HepG2 (cell line): ENCODE measurements around the gene IFT27. TPM values are rescaled to one million over a fixed set of nuclear protein-coding genes. Genes with fewer than 3 reads are reported as not detected.

Experiments used
- ATAC-seq: fragments of 200-7000 bp; cut with Tn5 transposase; 3 replicates; pipeline ENCODE4 v1.9.1; 2020; ENCODE audit warnings: mild to moderate bottlenecking, moderate library complexity
- BruUV-seq: library from RNA; stranded (reverse); fragments of 400-500 nt; replicated peaks from 2 replicates; lab custom pipeline; 2021; lab: Mats Ljungman, UMichigan
- CTCF ChIA-PET: fragments of 300-600 bp; formaldehyde crosslinking; extraction: SDS; loops from one replicate; lab custom pipeline; 2021; ENCODE audit warnings: low total read pairs, inconsistent platforms, low intra/inter-chr PET ratio; lab: Yijun Ruan, JAX
- POLR2A ChIA-PET: fragments of 350-600 bp; sonication (Branson Sonifier 250); formaldehyde crosslinking; loops from one replicate; lab custom pipeline; 2020; ENCODE audit warnings: antibody characterized with exemption, inconsistent platforms; lab: Yijun Ruan, JAX
- DNase-seq: peaks from one replicate; pipeline ENCODE4 v3.0.0-alpha.2; 2015; ENCODE audit warnings: low spot score
- FAIRE-seq: peaks from 3 replicates; lab custom pipeline; 2011; peaks lifted over from hg19 to GRCh38; lab: Jason Lieb, UNC
- H2AFZ ChIP-seq: one replicate; pipeline ENCODE4 v1.6.1; 2011; ENCODE audit warnings: low read length, inconsistent platforms
- H3K27ac ChIP-seq: fragments of 300-600 bp; 3 replicates; pipeline ENCODE4 v1.8.0; 2011; ENCODE audit warnings: mixed run types, mild to moderate bottlenecking, mixed read lengths, low read length, inconsistent platforms; ENCODE audit not compliant: insufficient read depth; ENCODE audit errors: extremely low read length
- H3K27me3 ChIP-seq, 2 experiments: fragments of 200-600 bp in 1 of 2; 2 replicates in 1 of 2; 3 replicates in 1 of 2; pipeline versions ENCODE4 v1.6.0 to v1.8.0; 2011; ENCODE audit warnings: low read length in 2 of 2, mild to moderate bottlenecking in 2 of 2, moderate library complexity in 2 of 2, inconsistent platforms in 1 of 2; ENCODE audit not compliant: insufficient read depth in 2 of 2, control insufficient read depth in 1 of 2
- H3K36me3 ChIP-seq, 2 experiments: fragments of 200-600 bp in 1 of 2; replicated peaks in 1 of 2; 2 replicates in 1 of 2; 3 replicates in 1 of 2; pipeline versions ENCODE4 v1.5.1 to v1.8.0; 2011; ENCODE audit warnings: low read length in 2 of 2, inconsistent platforms in 1 of 2; ENCODE audit not compliant: insufficient read depth in 2 of 2, control insufficient read depth in 1 of 2
- H3K4me1 ChIP-seq: 2 replicates; pipeline ENCODE4 v1.5.1; 2012; ENCODE audit warnings: low read length, inconsistent platforms; ENCODE audit not compliant: insufficient read depth
- H3K4me2 ChIP-seq: 2 replicates; pipeline ENCODE4 v1.6.0; 2011; ENCODE audit warnings: low read depth, low read length, inconsistent platforms
- H3K4me3 ChIP-seq, 3 experiments: fragments of 200-600 bp in 1 of 3; sonication (generic), shearing (Covaris generic) in 1 of 3; replicated peaks in 1 of 3; 2 replicates each; pipeline ENCODE4 v1.5.1; 2011 to 2016; ENCODE audit warnings: low read length in 3 of 3, inconsistent platforms in 2 of 3, low read depth in 2 of 3, mild to moderate bottlenecking in 2 of 3, control low read depth in 1 of 3, mixed read lengths in 1 of 3; ENCODE audit not compliant: insufficient read depth in 1 of 3
- H3K79me2 ChIP-seq: one replicate; pipeline ENCODE4 v1.6.1; 2011; ENCODE audit warnings: low read length, inconsistent platforms; ENCODE audit not compliant: insufficient read depth
- H3K9ac ChIP-seq: 2 replicates; pipeline ENCODE4 v1.6.0; 2011; ENCODE audit warnings: mild to moderate bottlenecking, low read depth, low read length, inconsistent platforms; ENCODE audit not compliant: insufficient read depth
- H3K9me3 ChIP-seq: 2 replicates; pipeline ENCODE4 v1.5.1; 2012; ENCODE audit warnings: mild to moderate bottlenecking, low read length
- H4K20me1 ChIP-seq: 2 replicates; pipeline ENCODE4 v1.6.0; 2011; ENCODE audit warnings: inconsistent platforms, mild to moderate bottlenecking, low read length, moderate library complexity; ENCODE audit not compliant: insufficient read depth
- GABPA ChIP-seq, 2 experiments: IDR thresholded peaks; 2 replicates each; pipeline ENCODE4 v1.6.1; 2011 to 2016; ENCODE audit warnings: low read depth in 2 of 2, low read length in 1 of 2, missing biosample characterization in 1 of 2, missing genetic modification characterization in 1 of 2
- KDM1A ChIP-seq: IDR thresholded peaks from 2 replicates; pipeline ENCODE4 v1.6.1; 2016; ENCODE audit warnings: missing compliant biosample characterization
- MAF1 ChIP-seq: sonication (generic); formaldehyde crosslinking; IDR thresholded peaks from 2 replicates; pipeline ENCODE4 v1.5.0; 2020; ENCODE audit warnings: missing genetic modification reagents, borderline replicate concordance
- MNT ChIP-seq: fragments of 450-650 bp; IDR thresholded peaks from 2 replicates; pipeline ENCODE4 v1.6.1; 2016
- MXD4 ChIP-seq: IDR thresholded peaks from 2 replicates; pipeline ENCODE4 v1.6.1; 2016; ENCODE audit warnings: mild to moderate bottlenecking, missing biosample characterization, missing genetic modification reagents
- RXRA ChIP-seq: sonication (generic); formaldehyde crosslinking; IDR thresholded peaks from 2 replicates; pipeline ENCODE4 v1.5.1; 2020; ENCODE audit warnings: missing genetic modification reagents
- SMARCC2 ChIP-seq: fragments of 450-650 bp; IDR thresholded peaks from 2 replicates; pipeline ENCODE4 v1.6.1; 2017; ENCODE audit warnings: antibody characterized with exemption, mild to moderate bottlenecking
- TRIM24 ChIP-seq: sonication (generic); formaldehyde crosslinking; IDR thresholded peaks from 2 replicates; pipeline ENCODE4 v1.8.0; 2022; ENCODE audit warnings: mild to moderate bottlenecking, missing genetic modification reagents
- U2AF1 ChIP-seq: fragments of 200-400 bp; formaldehyde crosslinking; optimal IDR thresholded peaks from 2 replicates; pipeline ENCODE3; 2017; ENCODE audit warnings: mild to moderate bottlenecking, low read depth, low read length
- ZNF776 ChIP-seq: sonication (generic); formaldehyde crosslinking; IDR thresholded peaks from 2 replicates; pipeline ENCODE4 v1.4.0; 2020; ENCODE audit warnings: mild to moderate bottlenecking, missing genetic modification reagents
- ZSCAN12 ChIP-seq: sonication (generic); formaldehyde crosslinking; IDR thresholded peaks from 2 replicates; pipeline ENCODE4 v1.9.0; 2021; ENCODE audit warnings: mild to moderate bottlenecking, missing genetic modification reagents
- WGBS: methylation state at CpG from one replicate; pipeline ENCODE4 v1.1.6; 2017; ENCODE audit warnings: low lambda C conversion rate; 5-methylcytosine and 5-hydroxymethylcytosine counted together
- in situ Hi-C: cut with HindIII; loops from 2 replicates; pipeline ENCODE4 v1.10.0; 2017; ENCODE audit warnings: low pct_unique_long_range_greater_than_20kb; ENCODE audit not compliant: extremely low pct_ligation_motif_present
- intact Hi-C: fragments of 100-400 bp; cut with micrococcal nuclease; formaldehyde crosslinking; loops from one replicate; pipeline ENCODE4 v1.10.0; 2022; ENCODE audit not compliant: unreplicated experiment
- polyA plus RNA-seq, 8 experiments: library from polyadenylated mRNA; depleted of rRNA in 3 of 8; stranded (reverse) in 7 of 8; unstranded in 1 of 8; fragments of >200 nt; fragmentation: Illumina TruSeq in 4 of 8; extraction: Trizol in 4 of 8; gene quantifications; 2 replicates each; pipeline versions ENCODE4 v1.2.1 to v1.2.3, GENCODE V29; 2011 to 2016; ENCODE audit warnings: low read depth in 4 of 8, missing spikeins in 1 of 8, mixed read lengths in 1 of 8; ENCODE audit not compliant: insufficient read depth in 1 of 8
- total RNA-seq, 5 experiments: library from RNA; depleted of rRNA; stranded (reverse); fragments of >200 nt; fragmentation: Illumina TruSeq; extraction: Trizol; gene quantifications; 2 replicates each; pipeline ENCODE4 v1.2.3, GENCODE V29; 2016; ENCODE audit warnings: low read depth in 1 of 5
- TF ChIP-seq, protein P1 (sequence below): sonication (generic); formaldehyde crosslinking; IDR thresholded peaks from 2 replicates; pipeline ENCODE4 v1.9.0; 2022; ENCODE audit warnings: missing genetic modification reagents, mild to moderate bottlenecking, borderline replicate concordance
- TF ChIP-seq, protein P2 (sequence below): IDR thresholded peaks from 2 replicates; pipeline ENCODE4 v1.6.1; 2016; ENCODE audit warnings: mild to moderate bottlenecking
- TF ChIP-seq, protein P3 (sequence below): sonication (generic); formaldehyde crosslinking; IDR thresholded peaks from 2 replicates; pipeline ENCODE4 v1.5.0; 2020; ENCODE audit warnings: missing genetic modification reagents

The IFT27 gene
- total and polyA plus RNA-seq, 2 of the 13 experiments (the other 11 are each of a cell fraction or from before 2014, with no cell fraction given): 0.25 to 0.33 TPM

DNA sequence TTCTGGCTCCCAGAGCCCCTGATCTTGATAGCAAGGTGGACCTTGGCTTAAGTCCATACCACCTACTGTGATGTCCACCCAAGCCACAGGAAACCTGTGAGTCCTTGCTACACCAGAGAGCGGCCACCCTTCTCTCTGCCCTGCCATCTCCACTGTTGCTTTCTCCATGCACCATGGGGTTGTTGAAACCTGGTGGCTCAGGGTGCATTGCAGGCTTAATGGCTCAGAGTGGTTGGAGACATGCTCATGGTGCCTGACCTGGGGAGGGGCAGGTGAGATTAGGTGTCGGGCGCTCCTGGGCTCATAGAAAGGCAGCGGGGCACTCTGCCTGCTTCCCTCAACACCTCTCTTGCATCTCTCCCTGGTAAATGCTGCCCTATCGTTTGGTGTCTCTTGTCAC is 47.4 kb downstream of the IFT27 start:
- POLR2A ChIA-PET: no interaction called here
- no peaks in the 10 kb centered on the region for H3K4me1 ChIP-seq
- 0% methylated on average over 1 of the region's 5 CpGs for WGBS
- H3K36me3 ChIP-seq: no peaks in the 10 kb centered on the region
- no peaks in the 10 kb centered on the region for H4K20me1 ChIP-seq
- no peak for DNase-seq
- no peak for TF ChIP-seq KDM1A (CRISPR knock-in tag)
- no peak for TF ChIP-seq TRIM24
- no peak for TF ChIP-seq GABPA (IDR thresholded peaks at IDR 0.05; ENCODE audit: low read depth, low read length)
- TF ChIP-seq GABPA (CRISPR knock-in tag; IDR thresholded peaks at IDR 0.05; ENCODE audit: low read depth): no peak
- TF ChIP-seq SMARCC2: no peak
- TF ChIP-seq RXRA (CRISPR knock-in tag): no peak
- TF ChIP-seq ZNF776 (CRISPR knock-in tag): no peak
- TF ChIP-seq ZSCAN12 (CRISPR knock-in tag): no peak
- TF ChIP-seq U2AF1: no peak
- TF ChIP-seq MAF1 (CRISPR knock-in tag): no peak
- TF ChIP-seq, all 625 proteins: peak for 0
- BruUV-seq: no TSS peak
- Histone ChIP-seq H3K4me3 (no peak overlapping the region), H3K27me3 (peaks cover 3 to 13% of the 10 kb centered on the region in 2 experiments), H2AFZ (no peak overlapping the region), H3K27ac (no peak overlapping the region), H3K9ac (no peak overlapping the region), H3K79me2 (no peaks in the 10 kb centered on the region), H3K9me3 (no peaks in the 10 kb centered on the region), H3K4me2 (no peak overlapping the region)
- FAIRE-seq: no peak
- intact Hi-C loops (no loop called here), in situ Hi-C loops (no loop called here)
- CTCF ChIA-PET: no interaction called here
- ATAC-seq: no peak

- in situ Hi-C loops: no loop called here
- Histone ChIP-seq H3K9ac (no peak overlapping the region), H3K27ac (no peak overlapping the region), H4K20me1 (no peaks in the 10 kb centered on the region), H2AFZ (no peak overlapping the region), H3K4me2 (no peak overlapping the region), H3K9me3 (no peaks in the 10 kb centered on the region), H3K27me3 (peaks cover 3 to 15% of the 10 kb centered on the region in 2 experiments), H3K36me3 (no peaks in the 10 kb centered on the region), H3K79me2 (no peaks in the 10 kb centered on the region), H3K4me3 (no peak overlapping the region), H3K4me1 (no peaks in the 10 kb centered on the region)
- ATAC-seq (no peak), FAIRE-seq (no peak), DNase-seq (no peak)
- ChIA-PET CTCF (no interaction called here), POLR2A (no interaction called here)
- intact Hi-C loops: no loop called here
- 47% methylated on average over 8 of the region's 8 CpGs for WGBS
- no TSS peak for BruUV-seq
- TF ChIP-seq, protein P1, sequence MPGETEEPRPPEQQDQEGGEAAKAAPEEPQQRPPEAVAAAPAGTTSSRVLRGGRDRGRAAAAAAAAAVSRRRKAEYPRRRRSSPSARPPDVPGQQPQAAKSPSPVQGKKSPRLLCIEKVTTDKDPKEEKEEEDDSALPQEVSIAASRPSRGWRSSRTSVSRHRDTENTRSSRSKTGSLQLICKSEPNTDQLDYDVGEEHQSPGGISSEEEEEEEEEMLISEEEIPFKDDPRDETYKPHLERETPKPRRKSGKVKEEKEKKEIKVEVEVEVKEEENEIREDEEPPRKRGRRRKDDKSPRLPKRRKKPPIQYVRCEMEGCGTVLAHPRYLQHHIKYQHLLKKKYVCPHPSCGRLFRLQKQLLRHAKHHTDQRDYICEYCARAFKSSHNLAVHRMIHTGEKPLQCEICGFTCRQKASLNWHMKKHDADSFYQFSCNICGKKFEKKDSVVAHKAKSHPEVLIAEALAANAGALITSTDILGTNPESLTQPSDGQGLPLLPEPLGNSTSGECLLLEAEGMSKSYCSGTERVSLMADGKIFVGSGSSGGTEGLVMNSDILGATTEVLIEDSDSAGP (CRISPR knock-in tag): no peak
- TF ChIP-seq MXD4 (CRISPR knock-in tag) (no peak), MNT (peak; percentile 95)
- TF ChIP-seq, protein P2, sequence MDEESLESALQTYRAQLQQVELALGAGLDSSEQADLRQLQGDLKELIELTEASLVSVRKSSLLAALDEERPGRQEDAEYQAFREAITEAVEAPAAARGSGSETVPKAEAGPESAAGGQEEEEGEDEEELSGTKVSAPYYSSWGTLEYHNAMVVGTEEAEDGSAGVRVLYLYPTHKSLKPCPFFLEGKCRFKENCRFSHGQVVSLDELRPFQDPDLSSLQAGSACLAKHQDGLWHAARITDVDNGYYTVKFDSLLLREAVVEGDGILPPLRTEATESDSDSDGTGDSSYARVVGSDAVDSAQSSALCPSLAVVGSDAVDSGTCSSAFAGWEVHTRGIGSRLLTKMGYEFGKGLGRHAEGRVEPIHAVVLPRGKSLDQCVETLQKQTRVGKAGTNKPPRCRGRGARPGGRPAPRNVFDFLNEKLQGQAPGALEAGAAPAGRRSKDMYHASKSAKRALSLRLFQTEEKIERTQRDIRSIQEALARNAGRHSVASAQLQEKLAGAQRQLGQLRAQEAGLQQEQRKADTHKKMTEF (CRISPR knock-in tag): no peak
- TF ChIP-seq, protein P3, sequence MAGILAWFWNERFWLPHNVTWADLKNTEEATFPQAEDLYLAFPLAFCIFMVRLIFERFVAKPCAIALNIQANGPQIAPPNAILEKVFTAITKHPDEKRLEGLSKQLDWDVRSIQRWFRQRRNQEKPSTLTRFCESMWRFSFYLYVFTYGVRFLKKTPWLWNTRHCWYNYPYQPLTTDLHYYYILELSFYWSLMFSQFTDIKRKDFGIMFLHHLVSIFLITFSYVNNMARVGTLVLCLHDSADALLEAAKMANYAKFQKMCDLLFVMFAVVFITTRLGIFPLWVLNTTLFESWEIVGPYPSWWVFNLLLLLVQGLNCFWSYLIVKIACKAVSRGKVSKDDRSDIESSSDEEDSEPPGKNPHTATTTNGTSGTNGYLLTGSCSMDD (CRISPR knock-in tag): no peak
Observed at GRCh38 chr22:36727927-36728488, 47.9 kb downstream of the IFT27 start.
